Measurements from ENCODE around the gene SCD.

- TF ChIP-seq, protein P1, sequence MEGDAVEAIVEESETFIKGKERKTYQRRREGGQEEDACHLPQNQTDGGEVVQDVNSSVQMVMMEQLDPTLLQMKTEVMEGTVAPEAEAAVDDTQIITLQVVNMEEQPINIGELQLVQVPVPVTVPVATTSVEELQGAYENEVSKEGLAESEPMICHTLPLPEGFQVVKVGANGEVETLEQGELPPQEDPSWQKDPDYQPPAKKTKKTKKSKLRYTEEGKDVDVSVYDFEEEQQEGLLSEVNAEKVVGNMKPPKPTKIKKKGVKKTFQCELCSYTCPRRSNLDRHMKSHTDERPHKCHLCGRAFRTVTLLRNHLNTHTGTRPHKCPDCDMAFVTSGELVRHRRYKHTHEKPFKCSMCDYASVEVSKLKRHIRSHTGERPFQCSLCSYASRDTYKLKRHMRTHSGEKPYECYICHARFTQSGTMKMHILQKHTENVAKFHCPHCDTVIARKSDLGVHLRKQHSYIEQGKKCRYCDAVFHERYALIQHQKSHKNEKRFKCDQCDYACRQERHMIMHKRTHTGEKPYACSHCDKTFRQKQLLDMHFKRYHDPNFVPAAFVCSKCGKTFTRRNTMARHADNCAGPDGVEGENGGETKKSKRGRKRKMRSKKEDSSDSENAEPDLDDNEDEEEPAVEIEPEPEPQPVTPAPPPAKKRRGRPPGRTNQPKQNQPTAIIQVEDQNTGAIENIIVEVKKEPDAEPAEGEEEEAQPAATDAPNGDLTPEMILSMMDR (IDR thresholded peaks at IDR 0.05; ENCODE audit: insufficient read depth, low read depth, low read length), result no peak
- no peak for TF ChIP-seq EZH2 (IDR thresholded peaks at IDR 0.05; ENCODE audit: insufficient read depth, low read length)
Observed at GRCh38 chr10:100403734-100404133, 56.7 kb downstream of the SCD start.
